Astrocyte of the spinal cord (primary cell): ENCODE results near the gene PCBD1.

ENCODE experiments used
- DNase-seq: peaks from one replicate; pipeline ENCODE4 v3.0.0; 2011; ENCODE audit warnings: low read depth, low spot score
- H3K4me3 ChIP-seq: 2 replicates; pipeline ENCODE4 v1.5.1; 2011; ENCODE audit warnings: low read depth, mild to moderate bottlenecking, low read length, moderate library complexity
- in situ Hi-C: cut with HindIII; loops from 2 replicates; pipeline ENCODE4 v1.10.0; 2017; ENCODE audit warnings: low sequenced_read_pairs
- TF ChIP-seq, protein P1 (sequence below): IDR thresholded peaks from 2 replicates; pipeline ENCODE4 v1.5.1; 2012; ENCODE audit warnings: low read depth, mild to moderate bottlenecking, low read length, inconsistent platforms

PCBD1 gene

DNA sequence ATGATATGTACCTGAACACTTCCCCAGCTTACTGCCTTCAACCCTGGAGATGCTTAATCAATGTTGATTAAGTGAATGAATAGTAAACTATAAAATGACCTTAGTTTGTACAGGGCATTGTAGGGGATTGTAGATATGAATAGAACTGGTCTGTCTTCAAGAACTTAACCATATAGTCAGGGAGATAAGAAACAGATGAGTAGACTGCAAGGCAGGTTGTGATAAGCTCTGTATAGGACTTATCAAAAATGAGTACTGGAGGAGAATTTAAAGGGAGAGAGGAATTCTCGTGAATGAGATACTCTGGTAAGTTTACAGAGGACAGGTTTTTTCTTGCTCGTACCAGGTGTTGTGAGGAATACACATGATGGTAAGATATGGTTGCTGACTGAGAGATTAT lies 45.0 kb downstream of the PCBD1 start:
- DNase-seq, result no peak
- H3K4me3 ChIP-seq, result no peak overlapping the region
- TF ChIP-seq, protein P1, sequence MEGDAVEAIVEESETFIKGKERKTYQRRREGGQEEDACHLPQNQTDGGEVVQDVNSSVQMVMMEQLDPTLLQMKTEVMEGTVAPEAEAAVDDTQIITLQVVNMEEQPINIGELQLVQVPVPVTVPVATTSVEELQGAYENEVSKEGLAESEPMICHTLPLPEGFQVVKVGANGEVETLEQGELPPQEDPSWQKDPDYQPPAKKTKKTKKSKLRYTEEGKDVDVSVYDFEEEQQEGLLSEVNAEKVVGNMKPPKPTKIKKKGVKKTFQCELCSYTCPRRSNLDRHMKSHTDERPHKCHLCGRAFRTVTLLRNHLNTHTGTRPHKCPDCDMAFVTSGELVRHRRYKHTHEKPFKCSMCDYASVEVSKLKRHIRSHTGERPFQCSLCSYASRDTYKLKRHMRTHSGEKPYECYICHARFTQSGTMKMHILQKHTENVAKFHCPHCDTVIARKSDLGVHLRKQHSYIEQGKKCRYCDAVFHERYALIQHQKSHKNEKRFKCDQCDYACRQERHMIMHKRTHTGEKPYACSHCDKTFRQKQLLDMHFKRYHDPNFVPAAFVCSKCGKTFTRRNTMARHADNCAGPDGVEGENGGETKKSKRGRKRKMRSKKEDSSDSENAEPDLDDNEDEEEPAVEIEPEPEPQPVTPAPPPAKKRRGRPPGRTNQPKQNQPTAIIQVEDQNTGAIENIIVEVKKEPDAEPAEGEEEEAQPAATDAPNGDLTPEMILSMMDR, result no peak
- in situ Hi-C loops, result no loop called here

DNA sequence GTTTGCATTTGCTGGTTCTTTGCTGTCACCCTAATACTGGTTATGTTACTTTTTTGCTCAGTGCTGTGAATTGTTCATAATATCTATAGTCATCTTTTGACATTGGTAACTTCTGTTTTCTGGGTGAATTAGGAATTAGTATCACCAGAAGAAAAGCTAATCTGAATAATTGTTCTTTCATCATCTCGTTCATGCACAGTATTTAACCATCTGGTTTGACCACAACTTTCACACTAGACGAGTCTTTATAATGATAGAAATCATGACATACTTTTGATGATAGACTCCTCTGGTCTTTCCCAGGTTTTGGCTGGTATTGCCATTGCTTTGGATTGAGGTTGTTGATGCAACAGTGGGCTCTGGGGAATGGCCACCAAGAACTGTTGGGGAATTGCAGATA lies 47.5 kb downstream of the PCBD1 start:
- in situ Hi-C loops, result no loop called here
- DNase-seq, result no peak
- TF ChIP-seq, protein P1, result no peak
- H3K4me3 ChIP-seq, result no peak overlapping the region

DNA sequence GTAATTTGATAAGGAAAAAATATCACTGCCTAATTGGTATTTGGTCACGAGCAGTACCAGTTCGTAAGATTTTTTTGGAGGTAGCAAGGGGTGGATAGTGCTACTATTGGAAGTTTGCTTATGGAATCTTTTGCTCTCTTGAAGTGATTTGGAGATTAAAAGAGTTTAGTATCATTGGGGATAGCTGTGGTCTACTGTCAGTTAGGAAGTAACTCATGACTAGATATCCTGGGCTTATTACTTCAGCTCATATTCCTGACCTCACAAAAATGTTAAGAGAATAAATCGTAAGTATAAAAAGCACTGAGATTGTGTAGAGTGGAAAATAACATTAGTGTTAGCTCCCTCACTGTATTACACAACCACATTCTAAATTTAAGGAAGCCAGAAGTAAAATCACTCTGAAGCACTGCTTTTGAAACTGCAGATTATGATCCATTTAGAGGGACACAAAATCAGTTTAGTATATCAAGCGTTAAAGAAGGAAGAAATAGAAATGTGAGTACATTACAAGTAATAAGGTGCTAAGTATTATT lies 50.0 kb downstream of the PCBD1 start:
- DNase-seq, result no peak
- no peak overlapping the region for H3K4me3 ChIP-seq
- in situ Hi-C loops, result no loop called here
- TF ChIP-seq, protein P1, result no peak

DNA sequence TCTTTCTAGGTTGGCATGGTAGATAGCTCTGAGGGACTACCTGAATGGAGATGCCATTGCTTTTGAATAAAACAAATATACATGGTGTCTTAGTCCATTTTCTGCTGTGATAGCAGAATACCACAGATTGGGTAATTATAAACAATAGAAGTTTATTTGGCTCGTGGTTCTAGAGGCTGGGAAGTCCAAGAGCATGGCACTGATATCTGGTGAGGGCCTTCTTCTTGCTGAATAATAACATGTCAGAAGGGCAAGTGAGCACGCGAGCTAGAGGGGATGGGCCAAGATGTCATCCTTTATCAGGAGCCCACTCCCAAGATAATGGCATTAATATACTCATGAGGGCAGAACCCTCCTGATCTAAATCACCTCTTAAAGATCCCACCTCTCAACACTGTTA lies 50.7 kb downstream of the PCBD1 start:
- TF ChIP-seq, protein P1, result no peak
- in situ Hi-C loops, result no loop called here
- no peak overlapping the region for H3K4me3 ChIP-seq
- DNase-seq, result no peak

DNA sequence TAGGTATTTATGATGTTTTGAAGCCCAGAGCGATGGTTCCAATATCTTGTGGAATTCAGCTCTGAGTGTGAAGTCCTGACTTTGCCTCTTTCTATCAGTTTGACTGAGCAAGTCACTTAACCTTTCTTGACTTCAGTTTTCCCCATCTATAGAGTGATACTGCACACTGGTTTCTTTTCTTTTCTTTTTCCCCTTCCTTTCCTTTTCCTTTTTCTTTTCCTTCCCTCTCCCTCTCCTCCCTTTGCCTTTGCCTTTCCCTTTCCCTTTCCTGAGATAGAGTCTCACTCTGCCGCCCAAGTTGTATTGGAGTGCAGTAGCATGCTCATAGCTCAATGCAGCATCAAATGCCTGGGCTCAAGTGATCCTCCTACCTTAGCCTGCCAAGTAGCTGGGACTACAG lies 52.0 kb downstream of the PCBD1 start:
- no peak overlapping the region for H3K4me3 ChIP-seq
- TF ChIP-seq, protein P1, result no peak
- in situ Hi-C loops, result no loop called here
- no peak for DNase-seq

DNA sequence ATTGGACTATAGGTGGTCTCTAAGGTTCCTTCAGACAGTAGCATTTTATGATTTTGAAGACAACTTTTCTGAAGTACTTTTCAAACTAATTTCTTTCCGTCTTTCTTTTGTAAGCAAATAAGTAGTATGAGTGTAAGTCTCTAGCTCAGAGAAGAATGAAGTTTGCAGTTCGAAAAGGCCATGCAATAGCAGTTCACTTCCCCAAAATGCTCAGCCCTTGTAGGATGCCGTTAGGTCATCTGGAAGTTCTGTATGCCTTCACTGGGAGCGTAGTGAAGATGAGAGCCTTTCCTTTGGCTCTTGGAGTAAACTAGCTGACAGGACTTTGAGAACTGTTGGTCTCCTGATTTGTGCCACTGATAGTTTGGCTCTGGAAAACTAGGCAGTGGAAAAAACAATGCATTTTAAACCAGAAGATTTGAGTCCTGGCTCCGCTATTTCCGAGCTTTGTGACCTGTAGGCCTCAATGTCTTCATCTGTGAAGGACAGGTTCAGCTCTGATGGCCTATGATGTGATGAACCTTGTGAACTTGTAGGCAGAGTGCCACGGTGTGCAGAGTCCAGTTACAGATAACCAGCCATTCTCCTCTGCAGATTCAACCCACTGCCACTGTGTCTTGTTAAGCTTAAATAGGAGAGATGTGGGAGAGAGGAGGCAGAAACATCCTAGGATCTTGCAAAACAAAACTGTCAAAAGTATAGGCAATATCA lies 53.8 kb downstream of the PCBD1 start:
- TF ChIP-seq, protein P1, result no peak
- in situ Hi-C loops, result no loop called here
- no peak for DNase-seq
- H3K4me3 ChIP-seq, result no peak overlapping the region

DNA sequence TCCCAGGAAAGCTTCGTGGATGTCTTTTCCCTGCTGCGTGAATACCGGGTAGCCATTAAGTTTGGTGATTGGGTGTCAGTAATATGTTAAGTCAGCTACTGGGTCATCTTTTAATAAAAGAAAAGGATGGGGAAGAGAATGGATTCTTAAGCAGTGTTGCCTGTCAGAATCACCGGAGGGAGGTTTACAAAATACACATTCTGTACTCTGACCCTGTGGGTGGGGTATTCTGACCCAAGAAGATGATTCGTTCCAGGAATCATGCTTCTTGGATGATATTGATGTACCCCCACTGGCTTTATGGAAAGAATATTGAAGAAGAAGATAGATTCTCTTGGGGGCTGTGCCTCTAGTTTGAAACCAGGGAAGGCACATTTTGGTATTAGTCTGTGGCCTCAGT lies 54.3 kb downstream of the PCBD1 start:
- H3K4me3 ChIP-seq, result no peak overlapping the region
- in situ Hi-C loops, result no loop called here
- TF ChIP-seq, protein P1, result no peak
- DNase-seq, result no peak
